GM19452 (cell line): ENCODE results near the gene SNX17.
"Not testable (repeated sequence)": the region's sequence is repeated elsewhere in the genome, so short reads cannot be mapped to it uniquely, and the experiment has no call there.

Experiments used
- ATAC-seq: cut with Tn5 transposase; IDR thresholded peaks from one replicate; pipeline ENCODE4 v1.9.1; 2021; ENCODE audit not compliant: unreplicated experiment

The SNX17 gene

DNA sequence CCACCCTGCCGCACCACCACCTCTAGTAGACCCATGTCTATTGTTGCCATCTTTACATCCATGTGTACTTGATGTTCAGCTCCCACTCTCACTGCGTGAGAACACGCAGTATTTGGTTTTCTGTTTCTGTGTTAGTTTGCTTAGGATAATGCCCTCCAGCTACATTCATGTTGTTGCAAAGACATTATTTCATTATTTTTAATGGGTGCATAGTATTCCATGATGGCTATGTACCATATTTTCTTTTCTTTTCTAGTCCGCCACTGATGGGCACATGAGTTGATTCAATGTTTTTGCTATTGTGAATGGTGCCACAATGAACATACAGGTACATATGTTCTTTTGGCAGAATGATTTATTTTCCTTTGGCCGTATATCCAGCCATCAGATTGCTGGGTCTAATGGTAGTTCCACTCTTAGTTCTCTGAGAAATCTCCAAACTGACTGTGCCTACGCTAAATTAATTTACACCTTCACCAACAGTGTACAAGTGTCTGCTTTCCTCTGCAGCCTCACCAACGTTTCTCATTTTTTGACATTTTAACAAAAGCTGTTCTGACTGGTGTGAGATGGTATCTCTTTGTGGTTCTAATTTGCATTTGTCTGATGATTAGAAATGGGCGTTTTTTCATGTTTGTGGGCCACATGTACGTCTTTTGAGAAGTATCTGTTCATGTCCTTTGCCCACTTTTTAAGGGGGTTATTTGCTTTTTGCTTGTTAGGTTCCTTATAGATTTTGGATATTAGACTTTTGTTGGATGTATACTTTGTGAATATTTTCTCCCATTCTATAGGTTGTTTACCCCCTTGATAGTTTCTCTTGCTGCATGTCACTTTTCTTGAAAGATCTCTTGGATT, 20.6 kb downstream of the SNX17 start:
- ATAC-seq = no peak

DNA sequence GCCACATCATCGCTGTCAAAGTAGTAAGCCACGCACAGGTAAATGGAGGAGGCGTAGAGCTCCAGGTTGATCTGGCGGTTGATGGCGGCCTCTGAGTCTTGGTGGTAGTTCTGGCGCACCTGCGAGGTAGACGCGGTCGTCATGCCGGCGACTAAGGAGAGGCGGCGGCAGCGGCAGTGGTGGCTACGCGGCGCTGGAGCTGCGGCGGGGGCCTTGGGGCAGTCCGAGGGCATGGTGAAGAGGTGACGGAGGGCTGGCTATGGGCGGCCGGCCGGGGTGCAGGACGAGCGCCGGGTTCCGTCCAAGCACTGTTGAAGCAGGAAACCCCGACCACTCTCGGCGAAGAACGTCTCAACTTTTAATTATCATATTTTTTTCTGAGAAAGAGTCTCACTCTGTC, 22.8 kb downstream of the SNX17 start:
- no peak for ATAC-seq

- no peak for ATAC-seq
These were observed 28.5 kb downstream of the SNX17 start for GRCh38 chr2:27398962-27399361.

DNA sequence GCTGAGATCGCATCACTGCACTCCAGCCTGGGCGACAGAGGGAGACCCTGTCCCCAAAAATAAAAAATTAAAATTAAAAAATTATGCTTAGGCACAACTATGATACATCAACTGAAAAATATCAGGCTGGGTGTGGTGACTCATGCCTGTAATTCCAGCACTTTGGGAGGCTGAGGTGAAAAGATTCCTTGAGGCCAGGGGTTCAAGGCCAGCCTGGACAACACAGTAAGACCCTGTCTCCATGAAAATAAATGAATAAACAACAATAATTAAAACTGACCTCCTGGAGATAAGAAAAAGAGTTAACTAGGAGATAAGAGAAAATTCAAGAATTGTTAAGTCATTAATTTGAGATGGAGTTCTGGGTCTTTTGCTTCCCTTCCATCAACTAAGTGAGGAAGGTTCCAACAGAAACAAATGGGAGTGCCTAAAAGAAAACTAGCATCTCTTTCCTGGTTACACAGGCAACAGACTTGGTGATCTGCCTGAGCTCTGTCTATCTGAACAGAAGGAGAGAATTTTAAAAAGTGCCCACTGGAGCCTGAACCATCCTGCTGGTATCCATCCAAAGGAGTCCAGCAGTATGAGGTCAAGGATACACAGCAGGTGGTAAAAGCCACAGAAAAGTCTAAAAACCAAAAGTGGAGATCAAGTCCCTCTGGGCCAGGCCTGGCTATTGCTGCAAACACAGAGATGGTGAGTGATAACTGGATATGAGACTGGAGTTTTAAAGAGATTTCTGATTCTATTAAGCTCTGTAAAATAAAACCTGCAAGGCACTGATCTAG, 30.1 kb downstream of the SNX17 start:
- no peak for ATAC-seq

GRCh38 chr2:27407798-27408491, 37.5 kb downstream of the SNX17 start:
- no peak for ATAC-seq

GRCh38 chr2:27408601-27409320, 38.3 kb downstream of the SNX17 start:
- peak; percentile 23 for ATAC-seq

DNA sequence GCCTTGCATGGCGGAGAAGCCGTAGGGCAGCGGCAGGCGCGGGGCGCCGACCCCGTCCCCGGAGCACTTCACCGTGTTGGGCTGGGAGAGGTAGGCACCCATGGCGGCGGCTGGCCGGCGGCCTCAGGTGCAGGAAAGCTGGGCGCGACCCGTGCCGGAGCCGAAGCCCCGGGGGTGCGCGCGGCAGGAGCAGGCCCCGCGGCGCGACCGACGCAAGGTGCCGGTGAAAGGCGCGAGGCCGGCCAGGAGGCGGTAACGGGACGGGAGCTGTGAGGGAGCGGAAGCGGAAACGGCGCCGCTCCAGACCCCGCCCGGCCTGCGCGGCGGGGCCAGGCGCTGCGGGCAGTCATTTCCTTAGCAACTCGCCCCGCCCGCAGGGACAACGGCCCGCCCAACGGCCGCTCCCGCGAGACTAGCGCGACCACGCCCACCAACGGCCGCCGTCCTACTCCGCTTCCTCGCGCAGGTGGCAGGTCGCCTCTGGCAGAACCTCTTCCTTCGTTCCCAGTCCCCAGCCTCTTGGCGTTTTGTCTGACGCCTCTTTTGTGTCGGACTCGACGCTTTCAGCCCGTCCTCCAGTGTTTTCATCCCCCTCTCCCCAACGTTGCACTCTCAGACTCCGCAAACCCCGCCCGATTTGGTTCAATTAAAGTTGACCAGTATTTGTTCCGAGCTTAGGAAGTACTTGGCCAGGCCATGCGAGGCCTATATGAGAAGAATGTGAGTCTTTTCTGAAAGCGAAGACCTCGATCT, 39.1 kb downstream of the SNX17 start, which contains the start of gene PPM1G:
TSS of gene PPM1G (minus strand) at position 271 of the 753 bp plus-strand sequence. CDS start at position 102, 169 bp downstream.
- ATAC-seq = peak; percentile 96

DNA sequence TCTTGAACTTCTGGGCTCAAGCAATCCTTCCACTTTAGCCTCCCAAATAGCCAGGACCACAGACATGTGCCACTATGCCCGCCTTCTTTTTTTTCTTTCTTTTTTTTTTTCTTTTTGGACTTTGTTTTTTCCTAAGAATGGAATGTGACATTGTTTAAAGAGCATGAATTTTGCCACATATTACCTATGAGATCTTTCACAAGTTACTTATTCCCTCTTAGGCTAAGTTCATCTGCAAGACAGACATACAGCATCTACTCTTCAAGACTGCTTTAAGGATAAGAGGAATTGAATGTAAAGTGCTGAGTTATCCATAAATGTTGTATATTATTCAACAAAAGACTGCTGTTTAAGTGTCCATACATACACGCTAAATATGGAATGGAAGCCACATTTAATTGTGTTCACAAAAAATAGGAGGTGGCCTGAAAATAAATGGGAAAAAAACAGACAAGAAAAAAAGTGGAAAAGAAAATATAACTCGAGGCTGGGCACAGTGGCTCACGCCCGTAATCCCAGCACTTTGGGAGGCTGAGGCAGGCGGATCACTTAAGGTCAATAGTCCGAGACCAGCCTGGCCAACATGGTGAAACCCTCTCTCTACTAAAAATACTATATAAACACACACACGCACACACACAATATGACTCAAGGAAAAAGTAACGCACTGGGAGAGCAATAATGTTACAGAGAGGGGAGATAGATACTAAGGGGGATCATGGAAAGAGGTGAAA, 42.2 kb downstream of the SNX17 start:
- no peak for ATAC-seq

DNA sequence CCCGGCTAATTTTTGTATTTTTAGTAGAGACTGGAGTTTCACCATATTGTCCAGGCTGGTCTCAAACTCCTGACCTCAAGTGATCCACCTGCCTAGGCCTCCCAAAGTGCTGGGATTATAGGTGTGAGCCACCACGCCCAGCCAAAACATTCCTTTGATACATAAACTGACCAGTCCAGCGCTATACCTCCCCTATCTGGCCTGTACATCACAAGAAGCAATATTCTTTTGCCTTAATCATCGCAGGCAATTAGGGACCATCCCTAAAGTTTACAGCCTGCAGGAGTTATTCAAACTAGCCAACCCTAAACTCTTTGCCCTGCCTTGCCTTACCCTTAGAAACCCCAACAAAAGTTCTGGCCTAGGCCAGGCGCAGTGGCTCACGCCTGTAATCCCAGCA, 45.7 kb downstream of the SNX17 start:
- no peak for ATAC-seq

DNA sequence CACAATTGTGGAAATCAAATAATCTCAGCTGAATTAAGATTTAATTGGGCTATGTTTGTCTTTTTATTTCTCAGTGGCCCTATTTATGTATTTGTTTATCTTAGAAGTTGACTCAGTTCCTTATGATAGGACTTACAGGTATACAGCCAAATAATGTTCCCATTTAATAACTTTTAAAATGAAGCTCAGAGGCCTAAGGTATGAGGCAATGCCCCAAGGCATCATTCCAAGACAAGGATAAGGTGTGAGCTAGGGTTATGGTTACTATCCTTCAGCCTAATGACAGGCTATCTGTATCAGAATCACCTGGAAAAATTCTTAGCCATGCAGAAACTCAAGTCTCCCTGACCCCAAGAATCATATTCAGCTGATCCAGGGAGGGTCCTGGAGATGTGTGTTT, 50.6 kb downstream of the SNX17 start:
- no peak for ATAC-seq

- ATAC-seq = no peak
These were observed 51.3 kb downstream of the SNX17 start for GRCh38 chr2:27421660-27422250.

GRCh38 chr2:27422958-27423357, 52.5 kb downstream of the SNX17 start:
- ATAC-seq = no peak

GRCh38 chr2:27425039-27425438, 54.6 kb downstream of the SNX17 start:
- not testable (repeated sequence) for ATAC-seq
